Left lung (tissue), 10 donors: ENCODE measurements around the gene YWHAE. TPM values are rescaled to one million over a fixed set of nuclear protein-coding genes. Genes with fewer than 3 reads are reported as not detected.
"Not testable (repeated sequence)": the region's sequence is repeated elsewhere in the genome, so short reads cannot be mapped to it uniquely, and the experiment has no call there.

Experiments
- ATAC-seq: fragments of 200-7000 bp; cut with Tn5 transposase; one replicate; pipeline ENCODE4 v1.9.1; 2020; ENCODE audit warnings: moderate library complexity
- DNase-seq, 4 donors: peaks; one replicate each; pipeline ENCODE4 v3.0.0-alpha.2; 2013 to 2020
- H3K27ac ChIP-seq, 2 donors: fragments of 200-600 bp; sonication (generic) in 1 of 2; one replicate each; pipeline versions ENCODE4 v1.5.0 to v1.8.0; 2020 to 2021
- H3K27me3 ChIP-seq, 2 donors: fragments of 200-600 bp; sonication (generic) in 1 of 2; one replicate each; pipeline versions ENCODE4 v1.5.0 to v1.8.0; 2020 to 2021
- H3K36me3 ChIP-seq, 2 donors: fragments of 200-600 bp; sonication (generic) in 1 of 2; one replicate each; pipeline versions ENCODE4 v1.5.0 to v1.8.0; 2020 to 2021
- H3K4me1 ChIP-seq, 2 donors: fragments of 200-600 bp; one replicate each; pipeline ENCODE4 v1.8.0; 2021
- H3K4me3 ChIP-seq, 2 donors: fragments of 200-600 bp; sonication (generic) in 1 of 2; one replicate each; pipeline versions ENCODE4 v1.5.0 to v1.8.0; 2020 to 2021; ENCODE audit warnings: mild to moderate bottlenecking in 1 of 2
- H3K9me3 ChIP-seq, 2 donors: fragments of 200-600 bp; sonication (generic) in 1 of 2; one replicate each; pipeline versions ENCODE4 v1.5.0 to v1.8.0; 2020 to 2021
- CTCF ChIP-seq, 2 donors: fragments of 200-600 bp; sonication (generic) in 1 of 2; IDR thresholded peaks; one replicate each; pipeline versions ENCODE4 v1.5.0 to v1.8.0; 2021; ENCODE audit warnings: antibody characterized with exemption in 2 of 2
- intact Hi-C, 2 donors: fragments of 100-400 bp; cut with DNase I; formaldehyde crosslinking; loops; one replicate each; pipeline versions ENCODE4 v1.11.2 to v1.14.2; 2022
- polyA plus RNA-seq, 6 donors: library from polyadenylated mRNA; unstranded; fragments of 120-200 nt; gene quantifications; one replicate each; pipeline ENCODE4 v1.2.1, GENCODE V29; 2013; ENCODE audit not compliant: insufficient read length in 6 of 6
- total RNA-seq, 2 donors: library from RNA; stranded (reverse); fragmentation: NEBNext Ultra II Directional; extraction: Animal tissue kit (Norgen Biotek cat#: 25700); gene quantifications; one replicate each; pipeline ENCODE4 v1.2.1, GENCODE V29; 2021
- donor health status: DM: no; HTN: yes; CAD: no.
- donor health status: DM: no; HTN: no; CAD: no.

Gene YWHAE
- total and polyA plus RNA-seq, 8 donors, result 437 to 933 (median 780) TPM

DNA sequence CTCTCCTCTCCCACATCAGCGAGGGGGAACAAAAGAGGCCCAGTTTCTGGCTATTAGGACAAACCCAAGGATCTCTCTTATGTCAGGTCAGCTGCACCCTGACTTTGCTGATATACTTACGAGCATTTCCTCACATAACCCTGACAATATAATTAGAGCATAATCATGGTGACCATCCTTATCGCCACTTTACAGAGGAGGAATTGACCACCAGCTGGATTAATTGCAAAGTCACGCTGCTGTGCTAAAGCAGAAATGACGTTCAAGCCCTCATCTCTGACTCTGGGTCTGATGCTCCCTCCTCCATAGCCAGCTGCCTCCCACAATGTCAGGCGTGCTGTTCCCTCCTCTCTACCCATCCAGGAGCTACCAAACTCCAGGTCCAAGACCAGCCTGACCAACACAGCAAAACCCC is 78.0 kb downstream of the YWHAE start:
- H3K36me3 ChIP-seq, result no peaks in the 10 kb centered on the region
- DNase-seq (peak in 1 of 4 donors; percentile 7), ATAC-seq (no peak)
- H3K9me3 ChIP-seq, result no peaks in the 10 kb centered on the region
- intact Hi-C loops, result no loop called here
- H3K4me3 ChIP-seq, result no peak overlapping the region
- H3K27ac ChIP-seq, result no peak overlapping the region
- H3K27me3 ChIP-seq, result peaks cover 0 to 18% of the 10 kb centered on the region in 2 donors
- no peaks in the 10 kb centered on the region for H3K4me1 ChIP-seq
- no peak for TF ChIP-seq CTCF (IDR thresholded peaks at IDR 0.05)

DNA sequence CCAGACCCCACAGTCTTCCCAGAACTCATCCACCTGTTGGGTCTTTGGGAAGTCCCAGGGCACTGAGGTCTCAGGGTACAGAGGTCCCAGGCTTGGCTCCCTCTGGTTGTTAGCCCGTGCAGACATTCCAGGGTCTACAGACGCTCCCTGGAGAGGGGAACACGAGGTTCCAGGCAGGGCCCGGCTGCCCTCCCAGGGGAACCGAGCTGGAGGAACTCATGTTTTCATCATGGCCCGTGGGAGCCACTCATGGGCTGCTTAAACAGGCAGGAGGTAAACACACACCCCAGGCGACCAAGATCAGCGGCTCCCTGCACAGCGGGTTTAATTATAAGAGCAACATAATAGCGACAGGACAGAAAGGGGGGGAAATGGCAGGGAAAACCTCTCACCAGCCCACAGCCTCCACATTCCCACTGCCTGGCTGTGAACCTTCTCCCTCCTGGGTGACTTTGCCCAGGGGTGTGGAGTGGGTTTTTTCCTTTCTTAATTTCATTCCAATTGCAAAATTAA is 84.1 kb downstream of the YWHAE start:
- ATAC-seq, result no peak
- intact Hi-C loops, result no loop called here
- H3K4me3 ChIP-seq, result no peak overlapping the region
- H3K27me3 ChIP-seq, result peaks cover 0 to 66% of the 10 kb centered on the region in 2 donors
- no peaks in the 10 kb centered on the region for H3K4me1 ChIP-seq
- TF ChIP-seq CTCF (IDR thresholded peaks at IDR 0.05), result no peak
- H3K36me3 ChIP-seq, result no peaks in the 10 kb centered on the region
- no peak overlapping the region for H3K27ac ChIP-seq
- peak in 1 of 4 donors; percentile 21 for DNase-seq
- H3K9me3 ChIP-seq, result no peaks in the 10 kb centered on the region

GRCh38 chr17:1315409-1315808 is 84.6 kb downstream of the YWHAE start:
- H3K27me3 ChIP-seq, result peaks cover 0 to 65% of the 10 kb centered on the region in 2 donors
- H3K9me3 ChIP-seq, result no peaks in the 10 kb centered on the region
- H3K4me3 ChIP-seq, result no peak overlapping the region
- H3K4me1 ChIP-seq, result no peaks in the 10 kb centered on the region
- ATAC-seq (no peak), DNase-seq (peak in 1 of 4 donors; percentile 30)
- H3K36me3 ChIP-seq, result no peaks in the 10 kb centered on the region
- H3K27ac ChIP-seq, result no peak overlapping the region
- no peak for TF ChIP-seq CTCF (IDR thresholded peaks at IDR 0.05)
- intact Hi-C loops, result no loop called here

DNA sequence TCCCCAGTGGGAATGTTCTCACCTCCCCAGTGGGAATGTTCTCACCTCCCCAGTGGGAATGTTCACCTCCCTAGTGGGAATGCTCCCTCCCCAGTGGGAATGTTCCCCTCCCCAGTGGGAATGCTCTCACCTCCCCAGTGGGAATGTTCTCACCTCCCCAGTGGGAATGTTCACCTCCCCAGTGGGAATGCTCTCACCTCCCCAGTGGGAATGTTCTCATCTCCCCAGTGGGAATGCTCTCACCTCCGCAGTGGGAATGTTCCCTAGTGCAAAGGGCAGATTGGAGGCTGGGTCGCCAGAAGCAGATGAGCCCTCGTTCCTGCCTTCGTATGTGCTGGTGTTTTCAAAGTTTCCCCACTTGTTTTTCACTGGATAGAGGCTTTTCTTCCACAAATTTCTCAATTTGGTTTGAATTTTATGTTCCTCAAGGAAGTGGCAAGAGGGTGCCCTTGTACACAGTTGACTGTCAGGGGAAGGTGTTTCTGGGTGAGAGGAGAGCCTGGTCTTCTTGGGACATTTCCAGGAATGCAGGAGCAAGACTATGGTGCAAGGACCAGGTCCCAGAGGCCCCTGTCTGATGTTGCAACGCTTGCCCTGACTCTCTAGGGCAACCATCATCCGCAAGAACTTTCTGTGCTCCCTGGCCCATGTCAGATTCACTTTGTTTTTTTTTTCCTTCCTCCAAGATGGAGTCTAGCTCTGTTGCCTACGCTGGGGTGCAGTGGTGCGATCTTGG is 86.6 kb downstream of the YWHAE start:
- Histone ChIP-seq H3K4me1 (no peaks in the 10 kb centered on the region), H3K27me3 (peaks cover 0 to 54% of the 10 kb centered on the region in 2 donors), H3K27ac (no peak overlapping the region), H3K36me3 (no peaks in the 10 kb centered on the region), H3K9me3 (no peaks in the 10 kb centered on the region), H3K4me3 (no peak overlapping the region)
- TF ChIP-seq CTCF (IDR thresholded peaks at IDR 0.05), result no peak
- peak in 1 of 4 donors; percentile 3 for DNase-seq
- intact Hi-C loops, result no loop called here
- no peak for ATAC-seq

DNA sequence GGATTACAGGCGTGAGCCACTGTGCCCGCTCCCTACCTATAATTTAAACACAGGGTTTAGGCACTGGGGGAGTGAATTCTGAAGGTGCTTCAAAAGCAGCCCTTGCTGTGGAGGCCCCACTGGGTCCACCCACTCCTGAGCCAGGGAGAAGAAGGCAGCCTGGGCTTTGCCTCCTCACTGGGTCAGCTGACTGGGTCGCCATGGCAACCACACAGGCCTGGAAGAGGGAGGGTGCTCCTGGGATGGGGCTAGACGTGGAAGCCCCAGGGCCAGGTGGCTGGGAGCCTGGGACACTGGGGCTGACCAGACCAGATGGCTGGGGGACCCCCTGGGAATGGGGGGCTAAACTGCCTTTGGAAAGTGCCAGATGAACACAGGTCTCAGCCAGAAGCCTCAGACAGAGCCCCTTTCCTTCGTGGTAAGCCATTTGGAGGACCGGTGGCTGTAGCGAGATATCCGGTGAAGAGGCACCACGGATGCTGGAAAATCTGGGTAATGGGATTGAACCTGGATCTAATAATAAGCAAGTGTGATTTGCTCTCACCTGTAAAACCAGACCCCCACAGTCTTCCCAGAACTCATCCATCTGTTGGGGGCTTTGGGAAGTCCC is 87.7 kb downstream of the YWHAE start:
- ATAC-seq (no peak), DNase-seq (peak in 1 of 4 donors; percentile 33)
- H3K4me1 ChIP-seq, result no peaks in the 10 kb centered on the region
- H3K9me3 ChIP-seq, result no peaks in the 10 kb centered on the region
- H3K36me3 ChIP-seq, result no peaks in the 10 kb centered on the region
- H3K4me3 ChIP-seq, result no peak overlapping the region
- intact Hi-C loops, result no loop called here
- no peak for TF ChIP-seq CTCF (IDR thresholded peaks at IDR 0.05)
- H3K27me3 ChIP-seq, result peaks cover 0 to 56% of the 10 kb centered on the region in 2 donors
- H3K27ac ChIP-seq, result no peak overlapping the region

DNA sequence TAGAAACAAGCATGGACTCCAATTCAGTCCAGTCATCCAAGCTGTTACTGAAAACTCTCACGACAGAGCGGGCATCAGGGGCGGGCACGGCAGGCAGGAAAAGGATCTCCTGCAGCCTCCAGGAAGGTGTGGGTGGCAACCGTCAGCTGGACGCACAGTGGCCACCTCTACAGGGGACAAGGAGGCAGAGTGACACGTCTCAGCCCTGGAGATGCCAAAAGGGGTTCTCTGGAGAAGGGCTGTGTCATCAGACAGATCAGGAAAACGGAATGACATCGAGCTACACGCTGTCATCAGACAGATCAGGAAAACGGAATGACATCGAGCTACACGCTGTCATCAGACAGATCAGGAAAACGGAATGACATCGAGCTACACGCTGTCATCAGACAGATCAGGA is 92.2 kb downstream of the YWHAE start:
- H3K36me3 ChIP-seq, H3K27ac ChIP-seq, H3K4me3 ChIP-seq, H3K9me3 ChIP-seq, intact Hi-C loops, ATAC-seq, H3K4me1 ChIP-seq, DNase-seq: not testable (repeated sequence)
- peaks cover 0 to 37% of the 10 kb centered on the region in 2 donors for H3K27me3 ChIP-seq
